Activated CD4-positive, CD25-positive, alpha-beta regulatory T cell treated with anti-CD3 and anti-CD28 coated beads, Interleukin-2, amount 50 U/mL, for 24 hours (primary cell): ENCODE measurements around the gene ABHD4.
A peak's percentile ranks its signal among the peaks of the same experiment; 100 is the strongest.
"Not testable (repeated sequence)": the region's sequence is repeated elsewhere in the genome, so short reads cannot be mapped to it uniquely, and the experiment has no call there.

Experiments
- ATAC-seq, 2 donors: fragments of 150-1000 bp; cut with Tn5 transposase; one replicate each; pipeline ENCODE4 v1.10.0; 2021; ENCODE audit warnings: mild to moderate bottlenecking in 1 of 2, moderate library complexity in 1 of 2

ABHD4 gene

GRCh38 chr14:22593189-22593588 lies 4.9 kb upstream of the ABHD4 start:
- no peak for ATAC-seq

- no peak for ATAC-seq
Measured at GRCh38 chr14:22593601-22594000, 4.5 kb upstream of the ABHD4 start.

DNA sequence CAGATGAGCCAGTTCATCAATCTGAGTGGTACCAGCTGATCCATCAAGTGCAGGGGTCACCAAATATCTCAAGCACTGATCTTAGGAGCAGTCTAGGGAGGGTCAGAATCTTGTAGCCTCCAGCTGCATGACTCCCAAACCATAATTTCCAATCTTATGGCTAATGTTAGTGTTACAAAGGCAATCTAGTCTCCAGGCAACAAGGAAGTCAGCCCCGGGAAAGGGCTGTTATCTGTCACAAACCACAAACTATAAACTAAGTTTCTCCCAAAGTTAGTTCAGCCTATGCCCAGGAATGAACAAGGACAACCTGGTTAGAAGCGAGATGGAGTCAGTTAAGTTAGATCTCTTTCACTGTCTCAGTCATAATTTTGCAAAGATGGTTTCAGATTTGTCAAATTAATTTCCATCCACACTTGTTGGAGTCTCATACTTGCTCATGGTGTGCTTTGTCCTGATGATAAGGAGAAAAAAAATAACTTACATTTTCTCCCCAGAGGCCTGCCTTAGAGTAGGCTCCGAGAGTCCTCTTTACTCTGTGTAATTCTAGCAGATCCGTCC lies 3.9 kb upstream of the ABHD4 start:
- no peak for ATAC-seq

DNA sequence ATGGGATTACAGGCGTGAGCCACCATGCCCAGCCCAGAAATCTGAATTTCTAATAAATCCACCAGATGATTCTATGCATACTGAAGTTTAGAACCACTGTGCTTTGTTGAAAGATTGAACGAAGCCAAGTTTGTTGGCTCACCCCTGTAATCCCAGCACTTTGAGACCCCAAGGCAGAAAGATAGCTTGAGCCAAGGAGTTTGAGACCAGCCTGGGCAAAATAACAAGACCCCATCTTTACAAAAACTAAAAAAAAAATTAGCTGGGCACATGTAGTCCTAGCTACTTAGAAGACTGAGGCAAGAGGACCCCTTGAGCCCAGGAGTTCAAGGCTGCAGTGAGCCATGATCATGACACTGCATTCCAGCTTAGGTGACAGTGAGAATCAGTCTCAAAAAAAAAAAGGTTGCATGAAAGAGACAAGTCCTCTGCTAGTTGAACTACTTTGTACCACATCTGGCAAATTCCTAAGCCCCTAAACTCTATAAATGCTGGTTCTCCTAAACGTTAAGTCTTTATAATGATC lies 1.7 kb upstream of the ABHD4 start:
- ATAC-seq: no peak

DNA sequence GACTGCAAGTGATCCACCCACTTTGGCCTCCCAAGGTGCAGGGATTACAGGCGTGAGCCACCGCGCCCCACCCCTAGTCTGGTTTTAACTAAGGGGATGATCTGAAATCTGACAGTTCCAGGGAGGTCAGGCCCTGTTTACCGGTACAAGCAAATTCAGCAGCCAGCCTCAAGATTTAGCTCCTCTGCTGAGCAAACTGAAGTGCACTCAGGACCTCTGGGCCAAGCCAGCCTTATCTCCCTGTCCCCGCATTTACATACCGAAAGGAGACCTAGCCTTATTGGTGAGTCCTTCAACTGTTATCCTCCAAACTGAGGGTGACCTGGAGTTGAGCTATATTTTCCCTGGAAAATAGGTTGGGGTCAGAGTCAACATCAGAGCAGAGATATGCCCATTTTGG lies 835 bp upstream of the ABHD4 start:
- ATAC-seq: no peak

DNA sequence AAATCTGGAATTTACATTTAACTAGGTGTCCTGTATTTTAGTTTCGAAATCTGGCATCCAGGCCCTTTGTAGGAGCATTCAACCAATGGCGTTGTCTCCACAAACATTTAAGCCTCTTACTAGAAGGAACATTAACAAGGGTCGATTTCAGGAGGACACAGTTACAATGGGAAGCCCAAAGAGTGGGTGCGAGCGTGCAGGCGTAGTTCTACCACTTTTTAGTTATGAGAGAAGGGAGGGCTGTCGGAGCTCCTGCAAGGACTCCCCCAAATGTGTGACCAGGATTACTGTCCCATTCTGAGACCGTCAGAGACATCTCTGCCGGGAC lies 365 bp upstream of the ABHD4 start:
- ATAC-seq: no peak

GRCh38 chr14:22598896-22599244 lies 770 bp downstream of the ABHD4 start:
- peak; percentile 81 to 91 for ATAC-seq

DNA sequence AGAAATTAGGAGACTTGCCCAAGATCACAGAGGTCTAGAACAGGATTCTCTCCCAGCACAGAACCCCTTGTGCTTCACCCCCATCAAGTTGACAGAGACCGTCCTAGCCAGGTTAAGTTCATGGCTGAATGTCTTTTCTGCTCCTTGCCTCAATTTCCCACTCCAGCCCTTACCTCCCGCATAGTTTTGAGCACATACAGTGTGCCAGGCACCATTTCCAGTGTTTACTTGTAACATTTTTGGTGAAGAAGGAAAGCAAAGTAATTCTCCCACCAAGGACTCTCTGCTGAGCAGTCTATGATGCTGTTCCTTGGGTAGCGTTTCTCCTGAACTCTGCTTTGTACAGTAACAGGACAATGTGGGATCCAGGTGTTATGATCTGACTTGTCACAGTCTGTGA lies 1.2 kb downstream of the ABHD4 start:
- ATAC-seq: no peak

DNA sequence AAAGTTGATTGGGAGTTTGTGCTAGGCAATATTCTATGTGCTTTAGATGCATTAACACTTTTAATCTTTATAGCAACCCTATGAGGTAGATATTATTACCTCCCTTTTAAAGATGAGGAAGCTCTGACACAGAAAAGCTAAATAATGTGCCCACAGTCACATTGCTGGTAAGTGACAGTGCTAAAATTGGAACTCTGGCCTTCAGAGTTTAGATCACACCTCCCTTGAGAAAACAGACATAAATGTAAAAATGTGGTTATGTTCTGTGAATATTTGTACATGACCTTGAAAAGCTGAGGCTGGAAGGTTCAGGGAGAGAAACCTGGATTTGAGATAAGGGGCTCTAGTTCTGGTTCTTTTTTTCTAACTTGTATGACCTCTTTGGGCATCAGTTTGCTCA lies 1.9 kb downstream of the ABHD4 start:
- no peak for ATAC-seq

DNA sequence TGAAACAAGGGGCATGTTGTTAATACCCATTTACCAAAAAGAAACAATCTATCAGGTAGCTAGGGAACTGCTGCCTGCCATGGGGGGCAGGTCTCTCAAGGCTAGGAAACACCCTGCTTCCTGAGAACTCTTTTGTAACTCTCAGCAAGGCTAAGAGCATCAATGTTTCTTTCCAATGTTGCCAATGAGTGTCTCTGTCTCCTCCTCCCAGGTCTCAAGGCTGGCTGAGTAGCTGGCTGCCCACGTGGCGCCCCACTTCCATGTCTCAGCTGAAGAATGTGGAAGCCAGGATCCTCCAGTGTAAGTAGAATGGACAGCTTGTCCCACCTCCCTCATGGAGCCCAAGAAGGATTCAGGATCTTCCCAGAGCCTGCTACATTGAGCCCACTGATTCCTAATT lies 3.4 kb downstream of the ABHD4 start:
- no peak for ATAC-seq

DNA sequence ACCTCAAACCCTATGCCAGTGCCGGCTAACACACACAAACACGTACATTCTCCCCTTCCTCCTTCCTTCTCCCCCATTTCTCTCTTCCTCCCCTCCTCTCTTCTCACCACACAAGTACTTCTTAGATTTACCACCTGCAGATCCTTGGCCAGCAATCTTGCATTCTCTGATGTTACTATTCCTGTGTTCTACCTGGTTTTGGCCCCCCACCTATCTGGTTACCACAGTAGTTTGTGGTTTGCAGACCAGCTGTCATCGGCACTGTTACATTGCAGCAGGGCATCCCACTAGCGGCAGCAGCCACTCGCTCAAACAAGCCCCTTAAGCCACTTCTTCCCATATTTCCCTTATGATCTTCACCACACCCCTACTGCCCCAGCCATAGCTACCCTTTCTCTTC lies 3.9 kb downstream of the ABHD4 start:
- ATAC-seq: no peak

- no peak for ATAC-seq
Measured at GRCh38 chr14:22602862-22603261, 4.8 kb downstream of the ABHD4 start.

DNA sequence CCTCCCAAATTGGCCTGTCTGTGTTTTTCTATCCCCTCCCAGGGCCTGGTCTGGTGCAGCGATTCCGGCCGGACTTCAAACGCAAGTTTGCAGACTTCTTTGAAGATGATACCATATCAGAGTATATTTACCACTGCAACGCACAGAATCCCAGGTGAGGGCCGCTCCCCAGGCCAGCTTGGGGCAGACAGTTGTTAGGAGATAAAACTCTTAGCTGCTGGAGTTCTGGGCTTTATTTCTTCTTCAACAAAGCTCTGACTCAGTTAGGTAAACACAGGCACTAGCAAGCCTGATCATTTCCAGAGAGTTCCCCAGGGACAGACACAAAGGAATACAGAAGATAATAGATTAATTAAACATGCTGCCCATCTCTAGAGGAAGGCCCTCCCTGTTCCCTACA lies 8.3 kb downstream of the ABHD4 start:
- ATAC-seq: no peak

DNA sequence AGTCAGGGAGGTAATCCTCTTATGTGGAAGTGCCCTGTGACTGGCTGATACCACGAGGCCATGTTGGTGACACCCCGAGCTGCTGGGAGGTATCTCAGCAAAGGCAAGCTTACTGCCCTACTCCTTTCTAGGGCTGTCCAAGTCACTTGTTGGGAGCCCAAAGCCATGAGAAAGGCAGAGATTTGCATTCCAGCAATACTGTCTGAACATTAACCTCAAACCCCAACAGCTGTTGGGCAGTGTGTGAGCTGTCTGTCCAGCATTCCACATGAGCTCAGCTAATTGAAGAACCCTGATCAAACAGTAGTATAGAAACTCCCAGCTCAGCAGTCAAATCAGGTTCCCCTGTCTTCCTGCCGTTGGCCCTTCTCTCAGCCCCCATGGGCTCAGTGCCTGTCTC lies 9.2 kb downstream of the ABHD4 start:
- no peak for ATAC-seq

- ATAC-seq: no peak
Measured at GRCh38 chr14:22610931-22611330, 12.8 kb downstream of the ABHD4 start.

GRCh38 chr14:22613106-22613695 lies 15.1 kb downstream of the ABHD4 start:
- ATAC-seq: no peak

- no peak for ATAC-seq
Measured at GRCh38 chr14:22613736-22614239, 15.7 kb downstream of the ABHD4 start.

- ATAC-seq: peak in 1 of 2 donors; percentile 30
Measured at GRCh38 chr14:22614240-22614799, 16.2 kb downstream of the ABHD4 start.

DNA sequence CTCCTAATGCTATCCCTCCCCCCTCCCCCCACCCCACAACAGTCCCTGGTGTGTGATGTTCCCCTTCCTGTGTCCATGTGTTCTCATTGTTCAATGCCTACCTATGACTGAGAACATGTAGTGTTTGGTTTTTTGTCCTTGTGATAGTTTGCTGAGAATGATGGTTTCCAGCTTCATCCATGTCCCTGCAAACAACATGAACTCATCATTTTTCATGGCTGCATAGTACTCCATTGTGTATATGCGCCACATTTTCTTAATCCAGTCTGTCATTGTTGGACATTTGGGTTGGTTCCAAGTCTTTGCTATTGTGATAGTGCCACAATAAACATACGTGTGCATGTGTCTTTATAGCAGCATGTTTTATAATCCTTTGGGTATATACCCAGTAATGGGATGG lies 17.7 kb downstream of the ABHD4 start:
- ATAC-seq: not testable (repeated sequence)

- ATAC-seq: no peak
Measured at GRCh38 chr14:22622255-22622654, 24.2 kb downstream of the ABHD4 start.

GRCh38 chr14:22623047-22623446 lies 24.9 kb downstream of the ABHD4 start:
- ATAC-seq: no peak

- ATAC-seq: no peak
Measured at GRCh38 chr14:22626590-22626989, 28.5 kb downstream of the ABHD4 start.

- no peak for ATAC-seq
Measured at GRCh38 chr14:22627506-22628263, 29.6 kb downstream of the ABHD4 start.

- ATAC-seq: no peak
Measured at GRCh38 chr14:22629361-22629760, 31.3 kb downstream of the ABHD4 start.
